ENCODE results near the gene AOX1. TPM values are rescaled to one million over a fixed set of nuclear protein-coding genes. Genes with fewer than 3 reads are reported as not detected.

Gene AOX1
- total RNA-seq, 1 experiment from 2014 or later, result 3.5 TPM

DNA sequence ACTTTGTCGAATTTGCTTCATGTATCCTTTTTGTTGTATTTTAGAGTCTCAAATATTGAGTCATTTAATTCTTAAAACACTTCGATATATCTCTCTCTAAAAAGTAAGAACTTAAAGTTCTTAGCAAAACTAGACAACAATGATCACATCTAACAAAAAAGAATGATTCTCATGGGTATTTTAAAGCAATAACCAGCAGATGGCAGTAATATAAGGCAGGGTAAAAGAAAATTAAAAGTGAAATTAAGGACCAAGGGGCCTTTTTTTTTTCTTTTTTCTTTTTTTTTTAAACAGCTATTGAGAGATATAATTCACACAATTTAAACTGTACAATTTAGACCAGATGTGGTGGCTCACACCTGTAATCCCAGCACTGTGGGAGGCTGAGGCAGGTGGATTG, 9.9 kb upstream of the AOX1 start:
- no peaks in the 10 kb centered on the region for H3K23me2 ChIP-seq (ENCODE audit: insufficient read length, low read depth, low read length, poor library complexity, severe bottlenecking)
- no peak overlapping the region for H2BK5ac ChIP-seq (ENCODE audit: insufficient read length, low read length)
- no peak overlapping the region for H4K5ac ChIP-seq (ENCODE audit: insufficient read length, low read depth, low read length)
- H4K8ac ChIP-seq (replicated peaks; ENCODE audit: insufficient read length, low read depth, low read length), result no peak overlapping the region
- H4K91ac ChIP-seq (ENCODE audit: insufficient read length, low read depth, low read length), result no peak overlapping the region
- no peaks in the 10 kb centered on the region for H4K20me1 ChIP-seq (ENCODE audit: control insufficient read depth, insufficient read depth, insufficient read length)
- H2AK5ac ChIP-seq (ENCODE audit: insufficient read length, low read length), result no peak overlapping the region
- no peak overlapping the region for H3K14ac ChIP-seq (ENCODE audit: insufficient read depth, low read length)
- no peak overlapping the region for H3K9ac ChIP-seq (ENCODE audit: extremely low read depth, insufficient read length, low read length)
- H3K56ac ChIP-seq (ENCODE audit: insufficient read length, low read depth, low read length), result no peak overlapping the region
- no peak for DNase-seq
- H3K79me2 ChIP-seq (ENCODE audit: insufficient read depth, low read length), result no peaks in the 10 kb centered on the region
- no CpG with 5 or more reads among the region's 2 CpGs for WGBS (ENCODE audit: extremely low coverage, insufficient read length, low lambda C conversion rate)
- Mint-ChIP-seq H3K4me3 (no peak overlapping the region), H3K27me3 (ENCODE audit: low read depth) (no peaks in the 10 kb centered on the region), H3K9me3 (no peaks in the 10 kb centered on the region), H3K36me3 (ENCODE audit: insufficient read depth in 1 of 3, low read depth in 3 of 3) (peaks cover 2 to 18% (median 14%) of the 10 kb centered on the region in 3 experiments; a peak in 6 of 7 replicates), H3K4me1 (no peaks in the 10 kb centered on the region), H3K27ac (no peak overlapping the region)
- no peak overlapping the region for H3K27ac ChIP-seq (ENCODE audit: insufficient read length, low read depth, low read length)
- H3K9me3 ChIP-seq (ENCODE audit: control insufficient read depth, low read depth, low read length), result no peaks in the 10 kb centered on the region
- no peak overlapping the region for H2BK15ac ChIP-seq (ENCODE audit: low read depth, low read length)
- H3T11ph ChIP-seq (ENCODE audit: low read length), result no peak overlapping the region
- no peak overlapping the region for H2AFZ ChIP-seq (ENCODE audit: low read length)
- TF ChIP-seq, protein P1, sequence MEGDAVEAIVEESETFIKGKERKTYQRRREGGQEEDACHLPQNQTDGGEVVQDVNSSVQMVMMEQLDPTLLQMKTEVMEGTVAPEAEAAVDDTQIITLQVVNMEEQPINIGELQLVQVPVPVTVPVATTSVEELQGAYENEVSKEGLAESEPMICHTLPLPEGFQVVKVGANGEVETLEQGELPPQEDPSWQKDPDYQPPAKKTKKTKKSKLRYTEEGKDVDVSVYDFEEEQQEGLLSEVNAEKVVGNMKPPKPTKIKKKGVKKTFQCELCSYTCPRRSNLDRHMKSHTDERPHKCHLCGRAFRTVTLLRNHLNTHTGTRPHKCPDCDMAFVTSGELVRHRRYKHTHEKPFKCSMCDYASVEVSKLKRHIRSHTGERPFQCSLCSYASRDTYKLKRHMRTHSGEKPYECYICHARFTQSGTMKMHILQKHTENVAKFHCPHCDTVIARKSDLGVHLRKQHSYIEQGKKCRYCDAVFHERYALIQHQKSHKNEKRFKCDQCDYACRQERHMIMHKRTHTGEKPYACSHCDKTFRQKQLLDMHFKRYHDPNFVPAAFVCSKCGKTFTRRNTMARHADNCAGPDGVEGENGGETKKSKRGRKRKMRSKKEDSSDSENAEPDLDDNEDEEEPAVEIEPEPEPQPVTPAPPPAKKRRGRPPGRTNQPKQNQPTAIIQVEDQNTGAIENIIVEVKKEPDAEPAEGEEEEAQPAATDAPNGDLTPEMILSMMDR (conservative IDR thresholded peaks at IDR 0.05), result peak; percentile 63
- no peak overlapping the region for H3K4me2 ChIP-seq (ENCODE audit: insufficient read depth, insufficient read length, low read length)
- H2BK20ac ChIP-seq (ENCODE audit: low read depth, low read length, poor library complexity, severe bottlenecking), result no peak overlapping the region
- H3K4ac ChIP-seq (ENCODE audit: low read depth, low read length), result no peak overlapping the region
- no peak overlapping the region for H3K18ac ChIP-seq (ENCODE audit: insufficient read length, low read depth, low read length)
- no peaks in the 10 kb centered on the region for H3K4me1 ChIP-seq (ENCODE audit: insufficient read depth, low read length)
- H2BK120ac ChIP-seq (ENCODE audit: low read depth, low read length, poor library complexity, severe bottlenecking), result no peak overlapping the region
- no peaks in the 10 kb centered on the region for H3K79me1 ChIP-seq (ENCODE audit: insufficient read depth, low read depth, low read length, poor library complexity, severe bottlenecking)
- no peak overlapping the region for H2BK12ac ChIP-seq (ENCODE audit: insufficient read length, low read depth, low read length)
- no peaks in the 10 kb centered on the region for H3K27me3 ChIP-seq (ENCODE audit: insufficient read depth, low read length)
- H3K23ac ChIP-seq (ENCODE audit: insufficient read length, low read depth, low read length), result no peak overlapping the region

Data from H9 (cell line).